Left ventricle myocardium inferior (tissue), 1 donor: ENCODE data around the gene ZDHHC12. TPM values are rescaled to one million over a fixed set of nuclear protein-coding genes. Genes with fewer than 3 reads are reported as not detected.

Source experiments
- DNase-seq: peaks from one replicate; pipeline ENCODE4 v3.0.0-alpha.2; 2020
- H3K27ac ChIP-seq: fragments of 200-600 bp; replicated peaks from 2 replicates; pipeline ENCODE4 v1.8.0; 2021
- H3K27me3 ChIP-seq: fragments of 200-600 bp; 2 replicates; pipeline ENCODE4 v1.8.0; 2021; ENCODE audit warnings: low read depth
- H3K36me3 ChIP-seq: fragments of 200-600 bp; 2 replicates; pipeline ENCODE4 v1.8.0; 2021
- H3K4me1 ChIP-seq: fragments of 200-600 bp; 2 replicates; pipeline ENCODE4 v1.8.0; 2021
- H3K4me3 ChIP-seq: fragments of 200-600 bp; 2 replicates; pipeline ENCODE4 v1.8.0; 2021; ENCODE audit warnings: mild to moderate bottlenecking, moderate library complexity
- H3K9me3 ChIP-seq: fragments of 200-600 bp; replicated peaks from 2 replicates; pipeline ENCODE4 v1.8.0; 2021
- CTCF ChIP-seq: fragments of 200-600 bp; IDR thresholded peaks from 2 replicates; pipeline ENCODE4 v1.8.0; 2021; ENCODE audit warnings: antibody characterized with exemption, mild to moderate bottlenecking, borderline replicate concordance
- intact Hi-C: fragments of 100-400 bp; cut with micrococcal nuclease; formaldehyde crosslinking; loops from one replicate; pipeline ENCODE4 v1.11.0; 2022
- total RNA-seq: library from RNA; stranded (reverse); fragmentation: NEBNext Ultra II Directional; extraction: Animal tissue kit (Norgen Biotek cat#: 25700); gene quantifications from one replicate; pipeline ENCODE4 v1.2.1, GENCODE V29; 2021
- donor health status: DM: no; HTN: yes; CAD: no; lungs with severe emphysema.

The ZDHHC12 gene
- total RNA-seq, 1 donor from 2014 or later = 6.3 TPM

- peaks cover 3% of the 10 kb centered on the region for H3K4me1 ChIP-seq
- no peak for DNase-seq
- no peak overlapping the region for H3K4me3 ChIP-seq
Observed at GRCh38 chr9:128729766-128730517, 6.0 kb upstream of the ZDHHC12 start.

GRCh38 chr9:128729302-128729701 lies 5.4 kb upstream of the ZDHHC12 start:
- H3K4me3 ChIP-seq = no peak overlapping the region
- H3K9me3 ChIP-seq = no peaks in the 10 kb centered on the region
- peaks cover 25% of the 10 kb centered on the region for H3K36me3 ChIP-seq
- H3K4me1 ChIP-seq = peaks cover 7% of the 10 kb centered on the region
- no peak for DNase-seq
- TF ChIP-seq CTCF = no peak
- H3K27me3 ChIP-seq = no peaks in the 10 kb centered on the region
- H3K27ac ChIP-seq = no peak overlapping the region
- intact Hi-C loops = no loop called here

More at GRCh38 chr9:128729766-128730517, 6.0 kb upstream of the ZDHHC12 start:
- no peak for TF ChIP-seq CTCF
- Histone ChIP-seq H3K36me3 (peaks cover 31% of the 10 kb centered on the region), H3K27me3 (no peaks in the 10 kb centered on the region), H3K9me3 (no peaks in the 10 kb centered on the region), H3K27ac (no peak overlapping the region)
- intact Hi-C loops = no loop called here

GRCh38 chr9:128728298-128728697 lies 4.4 kb upstream of the ZDHHC12 start:
- intact Hi-C loops = no loop called here
- Histone ChIP-seq H3K36me3 (peaks cover 24% of the 10 kb centered on the region), H3K27me3 (no peaks in the 10 kb centered on the region), H3K27ac (no peak overlapping the region), H3K9me3 (no peaks in the 10 kb centered on the region), H3K4me1 (peaks cover 13% of the 10 kb centered on the region), H3K4me3 (no peak overlapping the region)
- TF ChIP-seq CTCF = no peak
- no peak for DNase-seq

- no peak overlapping the region for H3K27ac ChIP-seq
- H3K9me3 ChIP-seq = no peaks in the 10 kb centered on the region
- intact Hi-C loops = no loop called here
- H3K4me3 ChIP-seq = no peak overlapping the region
- no peak for TF ChIP-seq CTCF
- no peak for DNase-seq
- H3K36me3 ChIP-seq = peaks cover 20% of the 10 kb centered on the region
- peaks cover 13% of the 10 kb centered on the region for H3K4me1 ChIP-seq
- H3K27me3 ChIP-seq = no peaks in the 10 kb centered on the region
Observed at GRCh38 chr9:128727640-128728248, 3.8 kb upstream of the ZDHHC12 start.

- peaks cover 13% of the 10 kb centered on the region for H3K4me1 ChIP-seq
- H3K4me3 ChIP-seq = peak overlapping the region; percentile 73
- DNase-seq = peak; percentile 79
- H3K27me3 ChIP-seq = no peaks in the 10 kb centered on the region
- intact Hi-C loops = no loop called here
- peaks cover 2% of the 10 kb centered on the region for H3K36me3 ChIP-seq
- H3K27ac ChIP-seq = peak overlapping the region; percentile 89
- H3K9me3 ChIP-seq = no peaks in the 10 kb centered on the region
- TF ChIP-seq CTCF = peak; percentile 29
Observed at GRCh38 chr9:128724744-128725211, 851 bp upstream of the ZDHHC12 start.
